Putamen (tissue), 1 donor: ENCODE measurements around the gene GJB4.
"Not testable (repeated sequence)": the region's sequence is repeated elsewhere in the genome, so short reads cannot be mapped to it uniquely, and the experiment has no call there.

Source experiments
- DNase-seq: peaks from one replicate; pipeline ENCODE4 v3.0.0-alpha.2; 2016; ENCODE audit warnings: low spot score

GJB4 gene

GRCh38 chr1:34800214-34800613, 40.7 kb downstream of the GJB4 start:
- DNase-seq, result no peak

DNA sequence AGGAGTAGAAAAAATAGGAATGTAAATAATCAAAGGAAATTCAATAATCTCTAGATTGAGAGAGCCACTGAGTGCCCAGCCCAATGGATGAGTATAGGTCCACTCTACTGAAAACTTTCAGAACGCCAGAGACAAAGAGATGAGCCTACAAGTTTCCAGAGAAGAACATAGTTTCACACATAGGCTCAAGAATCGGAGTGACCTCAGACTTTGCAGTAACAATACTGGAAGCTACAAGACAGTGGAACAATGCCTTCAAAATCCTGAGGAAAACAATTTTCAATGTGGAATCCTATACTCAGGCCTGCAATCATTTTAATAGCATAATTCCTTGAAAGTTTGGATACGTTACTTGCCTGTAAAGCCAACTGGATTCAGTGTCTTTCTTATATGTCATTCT, 44.2 kb downstream of the GJB4 start:
- no peak for DNase-seq

DNA sequence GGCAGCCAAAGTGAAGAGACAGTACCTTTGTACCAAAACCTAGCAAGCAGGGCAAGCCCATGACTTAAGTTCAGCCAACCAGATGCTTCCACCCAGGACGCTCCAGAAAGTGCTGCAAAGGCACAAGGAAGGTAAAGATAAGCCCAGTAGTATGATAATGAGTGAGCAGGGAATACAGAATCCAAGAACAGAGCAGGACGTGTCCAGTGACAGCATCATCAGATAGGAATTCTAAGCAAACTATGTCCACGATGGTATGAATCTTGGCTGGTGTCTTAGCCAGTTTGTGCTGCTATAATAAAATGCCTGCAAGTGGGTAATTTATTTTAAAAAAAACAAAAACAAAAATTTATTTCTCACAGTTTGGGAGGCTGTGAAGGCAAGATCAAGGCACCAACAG, 46.9 kb downstream of the GJB4 start:
- no peak for DNase-seq

- no peak for DNase-seq
Observed at GRCh38 chr1:34808051-34808810, 48.7 kb downstream of the GJB4 start.

- not testable (repeated sequence) for DNase-seq
Observed at GRCh38 chr1:34810781-34811180, 51.2 kb downstream of the GJB4 start.
